ENCODE results near the gene IRF2BP1. TPM values are rescaled to one million over a fixed set of nuclear protein-coding genes. Genes with fewer than 3 reads are reported as not detected.

IRF2BP1 gene
- total RNA-seq, 1 donor from 2014 or later: 17.5 TPM

DNA sequence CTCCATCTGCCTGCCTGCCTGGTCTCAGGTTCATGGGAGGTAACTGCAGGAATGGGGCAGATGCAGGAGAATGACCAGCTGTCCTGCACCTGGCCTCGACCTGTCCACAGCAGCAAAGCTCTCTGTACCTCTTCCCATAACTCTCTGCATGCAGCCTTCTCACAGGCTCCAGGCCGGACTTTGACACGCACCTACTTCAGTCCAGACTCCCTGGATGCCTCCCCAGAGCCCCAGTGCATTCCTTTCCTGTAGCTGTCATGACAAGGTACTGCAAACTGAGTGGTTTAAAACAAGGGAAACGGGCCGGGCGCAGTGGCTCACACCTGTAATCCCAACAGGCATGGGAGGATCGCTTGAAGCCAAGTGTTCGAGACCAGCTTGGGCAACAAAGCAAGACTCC is 25.4 kb upstream of the IRF2BP1 start:
- H3K4me3 Mint-ChIP-seq: no peak overlapping the region
- ATAC-seq (ENCODE audit: low read depth) (no peak), DNase-seq (no peak)
- POLR2A ChIA-PET: no interaction called here
- no peak overlapping the region for H3K27ac Mint-ChIP-seq
- H3K36me3 Mint-ChIP-seq (ENCODE audit: low read depth): no peaks in the 10 kb centered on the region
- CTCF ChIA-PET: no interaction called here
- TF ChIP-seq, protein P1, sequence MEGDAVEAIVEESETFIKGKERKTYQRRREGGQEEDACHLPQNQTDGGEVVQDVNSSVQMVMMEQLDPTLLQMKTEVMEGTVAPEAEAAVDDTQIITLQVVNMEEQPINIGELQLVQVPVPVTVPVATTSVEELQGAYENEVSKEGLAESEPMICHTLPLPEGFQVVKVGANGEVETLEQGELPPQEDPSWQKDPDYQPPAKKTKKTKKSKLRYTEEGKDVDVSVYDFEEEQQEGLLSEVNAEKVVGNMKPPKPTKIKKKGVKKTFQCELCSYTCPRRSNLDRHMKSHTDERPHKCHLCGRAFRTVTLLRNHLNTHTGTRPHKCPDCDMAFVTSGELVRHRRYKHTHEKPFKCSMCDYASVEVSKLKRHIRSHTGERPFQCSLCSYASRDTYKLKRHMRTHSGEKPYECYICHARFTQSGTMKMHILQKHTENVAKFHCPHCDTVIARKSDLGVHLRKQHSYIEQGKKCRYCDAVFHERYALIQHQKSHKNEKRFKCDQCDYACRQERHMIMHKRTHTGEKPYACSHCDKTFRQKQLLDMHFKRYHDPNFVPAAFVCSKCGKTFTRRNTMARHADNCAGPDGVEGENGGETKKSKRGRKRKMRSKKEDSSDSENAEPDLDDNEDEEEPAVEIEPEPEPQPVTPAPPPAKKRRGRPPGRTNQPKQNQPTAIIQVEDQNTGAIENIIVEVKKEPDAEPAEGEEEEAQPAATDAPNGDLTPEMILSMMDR (IDR thresholded peaks at IDR 0.05): no peak
- intact Hi-C loops (cut with micrococcal nuclease): no loop called here
- no peaks in the 10 kb centered on the region for H3K4me1 Mint-ChIP-seq
- H3K27me3 Mint-ChIP-seq: peaks cover 18% of the 10 kb centered on the region
- H3K9me3 Mint-ChIP-seq: no peaks in the 10 kb centered on the region

DNA sequence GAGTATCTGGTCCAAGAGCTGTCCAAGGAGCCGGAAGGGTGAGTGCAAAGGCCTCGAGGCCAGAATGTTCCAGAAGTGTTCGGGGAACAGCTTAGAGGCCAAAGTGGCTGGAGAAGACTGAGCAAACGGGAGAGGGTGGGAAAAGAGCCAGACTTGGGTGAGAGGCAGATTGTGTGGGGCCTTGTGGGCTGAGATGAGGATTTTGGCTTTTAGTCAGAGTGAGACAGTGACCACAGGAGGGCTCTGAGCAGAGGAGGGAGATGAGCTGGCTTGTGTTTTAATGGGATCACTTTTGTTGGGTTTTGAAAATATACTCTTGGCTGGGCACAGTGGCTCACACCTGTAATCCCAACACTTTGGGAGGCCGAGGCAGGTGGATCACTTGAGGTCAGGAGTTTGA is 23.0 kb upstream of the IRF2BP1 start:
- no peaks in the 10 kb centered on the region for H3K36me3 Mint-ChIP-seq (ENCODE audit: low read depth)
- ATAC-seq (ENCODE audit: low read depth) (no peak), DNase-seq (no peak)
- TF ChIP-seq, protein P1 (IDR thresholded peaks at IDR 0.05): no peak
- peaks cover under 1% of the 10 kb centered on the region for H3K4me1 Mint-ChIP-seq
- intact Hi-C loops (cut with micrococcal nuclease): no loop called here
- H3K27me3 Mint-ChIP-seq: peaks cover 15% of the 10 kb centered on the region
- CTCF ChIA-PET: no interaction called here
- H3K27ac Mint-ChIP-seq: no peak overlapping the region
- no peaks in the 10 kb centered on the region for H3K9me3 Mint-ChIP-seq
- POLR2A ChIA-PET: no interaction called here
- H3K4me3 Mint-ChIP-seq: no peak overlapping the region

DNA sequence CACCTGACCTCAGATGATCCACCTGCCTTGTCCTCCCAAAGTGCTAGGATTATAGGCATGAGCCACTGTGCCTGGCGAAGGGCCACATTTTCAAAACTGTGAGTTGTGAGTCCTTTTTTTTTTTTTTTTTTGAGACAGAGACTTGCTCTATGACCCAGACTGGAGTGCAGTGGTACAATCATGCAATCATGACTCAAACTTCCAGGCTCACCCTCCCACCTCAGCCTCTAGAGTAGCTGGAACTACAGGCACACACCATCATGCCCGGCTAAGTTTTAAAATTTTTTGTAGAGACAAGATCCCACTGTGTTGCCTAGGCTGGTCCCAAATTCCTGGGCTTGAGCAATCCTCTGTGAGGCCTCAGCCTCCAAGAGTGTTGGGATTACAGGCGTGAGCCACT is 20.3 kb upstream of the IRF2BP1 start:
- peaks cover 6% of the 10 kb centered on the region for H3K27me3 Mint-ChIP-seq
- H3K4me1 Mint-ChIP-seq: peaks cover 10% of the 10 kb centered on the region
- no peak overlapping the region for H3K4me3 Mint-ChIP-seq
- CTCF ChIA-PET: no interaction called here
- peaks cover 7% of the 10 kb centered on the region for H3K36me3 Mint-ChIP-seq (ENCODE audit: low read depth)
- ATAC-seq (ENCODE audit: low read depth): no peak
- no peak for DNase-seq
- H3K27ac Mint-ChIP-seq: no peak overlapping the region
- no peaks in the 10 kb centered on the region for H3K9me3 Mint-ChIP-seq
- POLR2A ChIA-PET: no interaction called here
- TF ChIP-seq, protein P1 (IDR thresholded peaks at IDR 0.05): no peak
- intact Hi-C loops (cut with micrococcal nuclease): no loop called here

DNA sequence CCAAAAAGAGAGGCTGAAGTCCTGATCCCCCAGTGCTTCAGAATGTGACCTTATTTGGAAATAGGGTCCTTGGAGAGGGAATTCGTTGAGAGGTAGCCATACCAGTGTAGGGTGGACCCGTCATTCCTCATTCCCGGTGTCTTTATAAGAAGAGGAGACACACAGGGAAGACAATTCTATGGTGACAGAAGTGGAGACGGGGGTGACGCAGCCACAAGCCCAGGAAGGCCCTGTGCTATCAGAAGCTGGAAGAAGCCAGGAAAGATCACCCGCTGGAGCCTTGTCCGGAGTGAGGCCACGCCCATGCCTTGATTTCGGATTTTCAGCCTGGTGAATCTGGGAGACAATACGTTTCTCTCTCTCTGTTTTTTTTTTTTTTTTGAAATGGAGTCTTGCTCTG is 19.1 kb upstream of the IRF2BP1 start:
- H3K36me3 Mint-ChIP-seq (ENCODE audit: low read depth): peaks cover 12% of the 10 kb centered on the region
- TF ChIP-seq, protein P1 (IDR thresholded peaks at IDR 0.05): no peak
- no peaks in the 10 kb centered on the region for H3K9me3 Mint-ChIP-seq
- ChIA-PET POLR2A (no interaction called here), CTCF (no interaction called here)
- H3K27ac Mint-ChIP-seq: no peak overlapping the region
- peaks cover 3% of the 10 kb centered on the region for H3K27me3 Mint-ChIP-seq
- peaks cover 19% of the 10 kb centered on the region for H3K4me1 Mint-ChIP-seq
- intact Hi-C loops (cut with micrococcal nuclease): no loop called here
- DNase-seq (no peak), ATAC-seq (ENCODE audit: low read depth) (no peak)
- H3K4me3 Mint-ChIP-seq: no peak overlapping the region

DNA sequence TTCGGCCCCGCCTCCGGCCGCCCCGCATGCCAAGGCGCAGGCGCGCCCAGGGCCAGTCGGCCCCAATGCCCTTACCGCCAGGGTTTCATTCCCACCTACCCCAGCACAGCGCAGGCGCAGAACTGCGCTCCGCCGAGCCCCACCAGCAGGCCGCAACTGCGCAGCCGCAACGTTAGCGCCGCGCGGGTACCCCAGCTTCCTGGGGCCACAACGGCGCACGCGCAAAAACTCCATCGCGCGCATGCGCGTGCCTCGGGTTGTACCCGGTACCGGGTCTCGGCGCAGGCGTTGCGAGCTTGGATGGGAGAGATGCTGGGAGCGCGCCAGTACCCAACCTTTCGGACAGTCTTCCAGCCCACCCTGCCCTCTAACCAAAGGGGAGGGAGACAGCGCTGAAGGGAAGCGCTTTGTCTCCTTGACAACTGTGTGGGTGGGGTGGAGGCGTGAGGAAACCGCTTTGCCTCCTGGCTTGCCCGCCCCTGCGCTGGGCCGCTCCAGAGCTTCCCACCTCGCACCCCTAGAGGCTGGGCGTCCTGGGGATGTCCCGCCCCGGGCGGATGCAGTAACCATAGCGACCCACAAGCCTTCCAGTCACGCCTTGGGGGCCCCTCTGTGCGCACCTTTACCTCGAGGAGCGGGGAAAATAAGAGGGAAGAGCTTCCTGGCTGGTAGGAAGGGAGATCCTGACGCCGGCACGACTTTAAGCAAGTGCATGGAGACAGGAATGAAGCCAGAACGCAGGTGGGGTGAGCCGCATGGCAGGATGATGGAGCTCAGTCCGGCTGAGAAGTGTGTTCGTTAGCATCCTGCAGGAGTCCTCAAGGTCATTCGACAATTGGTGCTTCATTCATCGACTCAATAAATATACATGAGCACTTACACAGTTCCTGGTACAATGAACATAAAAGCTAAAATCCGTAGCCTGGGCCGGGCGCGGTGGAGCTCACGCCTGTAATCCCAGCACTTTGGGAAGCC is 17.0 kb upstream of the IRF2BP1 start:
- Mint-ChIP-seq H3K36me3 (ENCODE audit: low read depth) (peaks cover 27% of the 10 kb centered on the region), H3K4me3 (peak overlapping the region; percentile 90), H3K27ac (peak overlapping the region; percentile 82), H3K4me1 (peaks cover 24% of the 10 kb centered on the region), H3K9me3 (no peaks in the 10 kb centered on the region), H3K27me3 (no peaks in the 10 kb centered on the region)
- POLR2A ChIA-PET: interaction anchor here (0.5 to 3.7 kb wide), 24 partner anchors 9 to 1414 kb away, joined by 3 to 60 read pairs (median 4); partner anchors contain the start of genes CCDC61, CCDC9, CLPTM1 and FBXO46
- ATAC-seq (ENCODE audit: low read depth) (peak; percentile 82), DNase-seq (peak; percentile 99)
- TF ChIP-seq, protein P1 (IDR thresholded peaks at IDR 0.05): no peak
- intact Hi-C loops (cut with micrococcal nuclease): loop anchor here (1.0 to 5.0 kb wide), 5 partner anchors 17 to 444 kb away; partner anchors contain the start of genes CCDC61, IRF2BP1, PPP5C and SYMPK
- CTCF ChIA-PET: interaction anchor here (0.9 to 2.4 kb wide), 5 partner anchors 16 to 114 kb away, joined by 3 to 6 read pairs (median 5); partner anchors contain the start of gene SYMPK
